Kidney epithelial cell (primary cell): ENCODE results near the gene FIGNL2. TPM values are rescaled to one million over a fixed set of nuclear protein-coding genes. Genes with fewer than 3 reads are reported as not detected.

Experiments
- DNase-seq: peaks from one replicate; pipeline ENCODE4 v3.0.0-alpha.2; 2010; ENCODE audit warnings: low read depth
- H3K27me3 ChIP-seq: 2 replicates; pipeline ENCODE4 v1.6.0; 2011; ENCODE audit warnings: low read length; ENCODE audit not compliant: control insufficient read depth, insufficient read depth
- H3K36me3 ChIP-seq: 2 replicates; pipeline ENCODE4 v1.5.1; 2011; ENCODE audit warnings: low read length; ENCODE audit not compliant: control insufficient read depth, insufficient read depth
- H3K4me3 ChIP-seq: 2 replicates; pipeline ENCODE4 v1.5.1; 2011; ENCODE audit warnings: low read depth, mild to moderate bottlenecking, control low read depth, low read length
- total RNA-seq: library from RNA; depleted of rRNA; stranded (reverse); fragments of >200 nt; gene quantifications from 2 replicates; pipeline ENCODE4 v1.2.3, GENCODE V29; 2015
- TF ChIP-seq, protein P1 (sequence below): IDR thresholded peaks from 2 replicates; pipeline ENCODE4 v1.5.1; 2011; ENCODE audit warnings: mild to moderate bottlenecking, moderate library complexity, low read length, control low read depth, inconsistent platforms; ENCODE audit not compliant: insufficient read depth, poor library complexity, severe bottlenecking

Gene FIGNL2
- total RNA-seq, 1 donor from 2014 or later: 2.6 TPM

DNA sequence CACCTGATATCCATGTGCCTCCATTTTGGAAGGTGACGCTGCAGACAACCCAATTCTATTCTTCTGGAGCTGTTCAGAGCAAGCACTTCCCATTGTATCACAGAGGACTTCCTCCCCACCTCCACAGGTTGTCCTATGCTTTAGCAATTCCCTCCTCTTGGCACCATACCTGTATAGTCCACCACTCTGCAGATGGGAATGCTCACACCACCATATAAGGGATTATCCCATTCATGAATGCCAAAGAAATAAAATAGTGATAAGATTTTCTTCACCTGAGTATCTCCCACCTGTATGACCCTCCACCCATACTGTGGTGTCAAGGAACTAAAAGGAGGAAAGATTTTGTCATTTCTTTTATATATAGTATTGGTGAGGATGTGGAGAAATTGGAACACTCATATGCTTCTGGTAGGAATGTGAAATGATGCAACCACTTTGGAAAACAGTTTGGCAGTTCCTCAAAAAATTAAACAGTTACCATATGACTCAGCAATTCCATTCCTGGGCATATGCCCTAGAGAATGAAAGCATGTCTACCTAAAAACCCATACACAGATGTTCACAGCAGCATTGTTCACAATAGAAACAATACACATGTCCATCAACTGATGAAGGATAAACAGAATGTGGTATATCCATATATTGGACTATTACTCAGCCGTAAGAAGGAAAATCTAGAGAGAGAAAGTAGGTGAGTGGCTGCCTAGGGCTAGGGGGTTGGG lies 75.2 kb downstream of the FIGNL2 start:
- Histone ChIP-seq H3K27me3 (no peaks in the 10 kb centered on the region), H3K36me3 (no peaks in the 10 kb centered on the region), H3K4me3 (no peak overlapping the region)
- TF ChIP-seq, protein P1, sequence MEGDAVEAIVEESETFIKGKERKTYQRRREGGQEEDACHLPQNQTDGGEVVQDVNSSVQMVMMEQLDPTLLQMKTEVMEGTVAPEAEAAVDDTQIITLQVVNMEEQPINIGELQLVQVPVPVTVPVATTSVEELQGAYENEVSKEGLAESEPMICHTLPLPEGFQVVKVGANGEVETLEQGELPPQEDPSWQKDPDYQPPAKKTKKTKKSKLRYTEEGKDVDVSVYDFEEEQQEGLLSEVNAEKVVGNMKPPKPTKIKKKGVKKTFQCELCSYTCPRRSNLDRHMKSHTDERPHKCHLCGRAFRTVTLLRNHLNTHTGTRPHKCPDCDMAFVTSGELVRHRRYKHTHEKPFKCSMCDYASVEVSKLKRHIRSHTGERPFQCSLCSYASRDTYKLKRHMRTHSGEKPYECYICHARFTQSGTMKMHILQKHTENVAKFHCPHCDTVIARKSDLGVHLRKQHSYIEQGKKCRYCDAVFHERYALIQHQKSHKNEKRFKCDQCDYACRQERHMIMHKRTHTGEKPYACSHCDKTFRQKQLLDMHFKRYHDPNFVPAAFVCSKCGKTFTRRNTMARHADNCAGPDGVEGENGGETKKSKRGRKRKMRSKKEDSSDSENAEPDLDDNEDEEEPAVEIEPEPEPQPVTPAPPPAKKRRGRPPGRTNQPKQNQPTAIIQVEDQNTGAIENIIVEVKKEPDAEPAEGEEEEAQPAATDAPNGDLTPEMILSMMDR: no peak
- peak; percentile 28 for DNase-seq

DNA sequence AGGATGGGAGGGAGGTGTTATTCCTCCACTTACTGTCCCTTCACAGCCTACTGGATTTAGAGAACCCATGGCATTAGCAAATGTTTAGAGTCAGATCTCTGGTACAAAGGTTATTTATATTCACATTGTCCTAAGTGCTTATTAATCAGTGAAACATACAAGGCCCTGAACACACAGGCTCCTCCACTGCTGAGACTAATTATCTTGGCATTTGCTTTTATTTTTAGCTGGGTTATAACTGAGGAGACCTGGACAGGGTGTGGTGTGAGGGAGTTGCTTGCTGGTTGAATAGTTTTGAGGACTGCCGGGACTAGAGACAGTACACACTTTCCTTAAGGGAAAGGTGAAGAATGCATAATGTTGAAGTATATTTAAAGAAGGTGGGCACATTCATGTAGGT lies 77.5 kb downstream of the FIGNL2 start:
- Histone ChIP-seq H3K27me3 (no peaks in the 10 kb centered on the region), H3K4me3 (no peak overlapping the region), H3K36me3 (no peaks in the 10 kb centered on the region)
- TF ChIP-seq, protein P1: no peak
- no peak for DNase-seq

Other genes starting within 250 kb of the FIGNL2 start
- not detected in 2 replicates for gene ANKRD33, start 39.4 kb upstream of the FIGNL2 start, total RNA-seq
- gene ACVRL1, start 58.8 kb upstream of the FIGNL2 start, total RNA-seq: 4.7 and 9.7 TPM in 2 replicates
- gene ACVR1B, start 103.0 kb upstream of the FIGNL2 start, total RNA-seq: 14.0 and 15.1 TPM in 2 replicates
- gene TAMALIN, start 158.2 kb upstream of the FIGNL2 start, total RNA-seq: 3.4 and 5.1 TPM in 2 replicates
- 9.2 and 11.2 TPM in 2 replicates for gene NR4A1, start 202.7 kb upstream of the FIGNL2 start, total RNA-seq
- gene ATG101, start 221.3 kb upstream of the FIGNL2 start, total RNA-seq: 77.8 and 83.1 TPM in 2 replicates
- 0.34 TPM in 1 of 2 replicates, not detected in the other for gene SMIM41, start 231.0 kb upstream of the FIGNL2 start, total RNA-seq